SK-N-MC (cell line): ENCODE data around the gene LRP3.
"Not testable (repeated sequence)": the region's sequence is repeated elsewhere in the genome, so short reads cannot be mapped to it uniquely, and the experiment has no call there.

Experiments
- DNase-seq: peaks from one replicate; pipeline ENCODE4 v3.0.0-alpha.2; 2011; ENCODE audit warnings: low read depth, low spot score
- H3K27ac ChIP-seq: fragments of 200-600 bp; sonication (generic); 2 replicates; pipeline ENCODE4 v1.5.1; 2016; ENCODE audit warnings: mixed run types
- H3K36me3 ChIP-seq: fragments of 200-600 bp; sonication (generic); 2 replicates; pipeline ENCODE4 v1.6.1; 2017; ENCODE audit warnings: antibody characterized with exemption, low read length, mixed read lengths; ENCODE audit not compliant: insufficient read depth
- H3K4me3 ChIP-seq: fragments of 200-600 bp; sonication (generic); 2 replicates; pipeline ENCODE4 v1.5.1; 2016
- H3K9ac ChIP-seq: fragments of 200-600 bp; sonication (generic); 2 replicates; pipeline ENCODE4 v1.8.0; 2017; ENCODE audit warnings: mixed run types, mixed read lengths; ENCODE audit not compliant: insufficient read length
- H3K9me3 ChIP-seq: fragments of 200-600 bp; sonication (generic); 2 replicates; pipeline ENCODE4 v1.6.1; 2017; ENCODE audit warnings: low read depth, mild to moderate bottlenecking, antibody characterized with exemption, low read length, moderate library complexity, mixed read lengths
- EZH2 ChIP-seq: fragments of 200-600 bp; sonication (generic); IDR thresholded peaks from one replicate; pipeline ENCODE4 v1.6.1; 2017; ENCODE audit warnings: antibody characterized with exemption
- FOXP2 ChIP-seq: optimal IDR thresholded peaks from 2 replicates; pipeline ENCODE3; 2011; ENCODE audit warnings: mild to moderate bottlenecking, moderate library complexity; ENCODE audit not compliant: insufficient read depth; ENCODE audit errors: extremely low read length, control extremely low read depth
- POLR2AphosphoS5 ChIP-seq: IDR thresholded peaks from 2 replicates; pipeline ENCODE4 v1.6.1; 2012; ENCODE audit warnings: mild to moderate bottlenecking, low read depth, low read length, borderline replicate concordance

Gene LRP3

GRCh38 chr19:33193865-33194362, at the start of gene LRP3:
Gene LRP3 (plus strand): TSS chr19:33194330. CDS start chr19:33194786, 456 bp downstream.
- H3K4me3 ChIP-seq: peak within 1 kb of the TSS; percentile 82
- no peak for TF ChIP-seq FOXP2
- TF ChIP-seq EZH2: no peak
- TF ChIP-seq POLR2AphosphoS5: no peak
- peak within 1 kb of the TSS; percentile 84 for H3K9ac ChIP-seq
- H3K9me3 ChIP-seq: no peaks in the 10 kb centered on the region
- DNase-seq: no peak
- peaks cover 10% of the 10 kb centered on the region; the same call in 1 of the 2 replicates for H3K36me3 ChIP-seq
- no peak within 1 kb of the TSS for H3K27ac ChIP-seq

- no peak overlapping the region for H3K27ac ChIP-seq
- TF ChIP-seq POLR2AphosphoS5 (no peak), EZH2 (no peak), FOXP2 (no peak)
- H3K4me3 ChIP-seq: no peak overlapping the region
- H3K36me3 ChIP-seq: no peaks in the 10 kb centered on the region
- no peak overlapping the region for H3K9ac ChIP-seq
- DNase-seq: no peak
- H3K9me3 ChIP-seq: no peaks in the 10 kb centered on the region
Measured at GRCh38 chr19:33146209-33146608, 47.9 kb upstream of the LRP3 start.

GRCh38 chr19:33147538-33147937, 46.6 kb upstream of the LRP3 start:
- Histone ChIP-seq H3K9me3 (no peaks in the 10 kb centered on the region), H3K9ac (no peak overlapping the region), H3K36me3 (no peaks in the 10 kb centered on the region), H3K4me3 (no peak overlapping the region), H3K27ac (no peak overlapping the region)
- TF ChIP-seq POLR2AphosphoS5: no peak
- DNase-seq: no peak

- no peak overlapping the region for H3K27ac ChIP-seq
- no peaks in the 10 kb centered on the region for H3K36me3 ChIP-seq
- DNase-seq: no peak
- H3K9me3 ChIP-seq: no peaks in the 10 kb centered on the region
- H3K4me3 ChIP-seq: no peak overlapping the region
- TF ChIP-seq EZH2 (no peak), POLR2AphosphoS5 (no peak), FOXP2 (no peak)
- no peak overlapping the region for H3K9ac ChIP-seq
Measured at GRCh38 chr19:33150852-33151518, 43.1 kb upstream of the LRP3 start.

DNA sequence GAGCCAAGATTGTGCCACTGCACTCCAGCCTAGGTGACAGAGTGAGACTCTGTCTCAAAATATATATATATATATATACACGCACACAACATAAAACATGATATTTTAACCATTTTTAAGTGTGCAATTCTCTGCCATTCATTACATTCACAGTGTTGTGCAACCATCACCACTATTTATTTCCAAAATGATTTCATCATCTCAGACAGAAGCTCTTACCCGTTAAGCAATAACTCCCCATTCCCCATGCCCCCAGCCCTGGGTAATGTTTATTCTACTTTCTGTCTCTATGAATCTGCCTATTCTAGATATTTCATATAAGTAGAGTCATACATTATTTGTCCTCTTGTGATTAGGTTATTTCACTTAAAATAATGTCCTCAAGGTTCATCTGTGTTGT, 42.0 kb upstream of the LRP3 start:
- DNase-seq: no peak
- Histone ChIP-seq H3K36me3 (no peaks in the 10 kb centered on the region), H3K9me3 (no peaks in the 10 kb centered on the region), H3K27ac (no peak overlapping the region), H3K9ac (no peak overlapping the region), H3K4me3 (no peak overlapping the region)
- TF ChIP-seq FOXP2 (no peak), EZH2 (no peak), POLR2AphosphoS5 (no peak)

DNA sequence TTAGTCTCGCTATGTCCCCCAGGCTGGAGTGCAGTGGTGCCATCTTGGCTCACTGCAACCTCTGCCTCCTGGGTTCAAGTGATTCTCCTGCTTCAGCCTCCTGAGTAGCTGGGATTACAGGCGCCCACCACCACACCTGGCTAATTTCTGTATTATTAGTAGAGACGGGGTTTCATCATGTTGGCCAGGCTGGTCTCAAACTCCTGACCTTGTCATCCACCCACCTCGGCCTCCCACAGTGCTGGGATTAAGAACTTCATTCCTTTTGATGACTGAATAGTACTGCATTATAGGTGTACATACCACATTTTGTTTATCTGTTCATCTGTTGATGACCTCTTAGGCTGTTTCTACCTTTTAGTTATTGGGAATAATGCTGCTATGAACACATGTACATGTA, 41.5 kb upstream of the LRP3 start:
- H3K4me3 ChIP-seq, DNase-seq, H3K27ac ChIP-seq, H3K9me3 ChIP-seq, H3K36me3 ChIP-seq, H3K9ac ChIP-seq: not testable (repeated sequence)

- not testable (repeated sequence) for H3K9ac ChIP-seq, H3K4me3 ChIP-seq, H3K9me3 ChIP-seq, DNase-seq, H3K36me3 ChIP-seq, H3K27ac ChIP-seq
Measured at GRCh38 chr19:33154313-33154712, 39.8 kb upstream of the LRP3 start.

DNA sequence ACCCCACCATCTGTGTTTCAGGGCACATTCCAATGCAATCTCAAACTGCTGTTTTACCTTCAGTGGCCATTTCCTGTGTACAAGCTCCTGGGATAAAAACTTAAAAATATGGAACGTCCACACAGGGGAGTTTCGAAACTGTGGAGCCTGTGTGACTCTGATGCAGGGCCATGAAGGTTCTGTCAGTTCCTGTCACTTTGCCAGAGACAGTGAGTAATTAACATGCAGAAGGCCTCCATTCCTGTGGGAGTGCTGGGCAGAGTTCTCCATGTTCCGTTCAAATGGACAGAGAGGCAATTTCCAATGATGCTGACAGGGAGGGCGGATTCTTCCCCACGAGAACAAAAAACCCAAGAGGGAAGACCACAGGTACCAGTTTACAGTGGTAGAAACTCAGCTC, 37.8 kb upstream of the LRP3 start:
- Histone ChIP-seq H3K4me3 (no peak overlapping the region), H3K36me3 (no peaks in the 10 kb centered on the region), H3K9me3 (no peaks in the 10 kb centered on the region), H3K9ac (no peak overlapping the region), H3K27ac (no peak overlapping the region)
- no peak for DNase-seq
- no peak for TF ChIP-seq POLR2AphosphoS5
- TF ChIP-seq FOXP2: no peak
- TF ChIP-seq EZH2: no peak

- no peak overlapping the region for H3K27ac ChIP-seq
- no peaks in the 10 kb centered on the region for H3K9me3 ChIP-seq
- no peak overlapping the region for H3K9ac ChIP-seq
- no peaks in the 10 kb centered on the region for H3K36me3 ChIP-seq
- no peak overlapping the region for H3K4me3 ChIP-seq
- no peak for TF ChIP-seq FOXP2
- no peak for TF ChIP-seq POLR2AphosphoS5
- TF ChIP-seq EZH2: no peak
- no peak for DNase-seq
Measured at GRCh38 chr19:33157906-33158305, 36.2 kb upstream of the LRP3 start.
